ENCODE data around the gene RBBP8NL.

RBBP8NL gene, protein sequence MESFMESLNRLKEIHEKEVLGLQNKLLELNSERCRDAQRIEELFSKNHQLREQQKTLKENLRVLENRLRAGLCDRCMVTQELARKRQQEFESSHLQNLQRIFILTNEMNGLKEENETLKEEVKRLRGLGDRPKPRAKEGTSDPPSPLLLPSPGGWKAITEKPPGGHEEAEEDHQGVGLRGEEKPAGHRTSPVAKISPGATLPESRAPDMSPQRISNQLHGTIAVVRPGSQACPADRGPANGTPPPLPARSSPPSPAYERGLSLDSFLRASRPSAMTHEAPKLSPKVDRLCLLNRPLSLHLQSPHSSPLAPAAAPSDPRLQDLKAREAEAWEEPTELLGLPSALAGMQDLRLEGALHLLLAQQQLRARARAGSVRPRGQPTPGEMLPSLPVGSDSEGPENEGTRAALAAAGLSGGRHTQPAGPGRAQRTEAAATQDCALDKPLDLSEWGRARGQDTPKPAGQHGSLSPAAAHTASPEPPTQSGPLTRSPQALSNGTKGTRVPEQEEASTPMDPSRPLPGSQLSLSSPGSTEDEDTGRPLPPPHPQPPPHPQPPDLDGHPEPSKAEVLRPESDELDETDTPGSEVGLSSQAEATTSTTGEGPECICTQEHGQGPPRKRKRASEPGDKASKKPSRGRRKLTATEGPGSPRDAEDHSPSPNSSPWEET

DNA sequence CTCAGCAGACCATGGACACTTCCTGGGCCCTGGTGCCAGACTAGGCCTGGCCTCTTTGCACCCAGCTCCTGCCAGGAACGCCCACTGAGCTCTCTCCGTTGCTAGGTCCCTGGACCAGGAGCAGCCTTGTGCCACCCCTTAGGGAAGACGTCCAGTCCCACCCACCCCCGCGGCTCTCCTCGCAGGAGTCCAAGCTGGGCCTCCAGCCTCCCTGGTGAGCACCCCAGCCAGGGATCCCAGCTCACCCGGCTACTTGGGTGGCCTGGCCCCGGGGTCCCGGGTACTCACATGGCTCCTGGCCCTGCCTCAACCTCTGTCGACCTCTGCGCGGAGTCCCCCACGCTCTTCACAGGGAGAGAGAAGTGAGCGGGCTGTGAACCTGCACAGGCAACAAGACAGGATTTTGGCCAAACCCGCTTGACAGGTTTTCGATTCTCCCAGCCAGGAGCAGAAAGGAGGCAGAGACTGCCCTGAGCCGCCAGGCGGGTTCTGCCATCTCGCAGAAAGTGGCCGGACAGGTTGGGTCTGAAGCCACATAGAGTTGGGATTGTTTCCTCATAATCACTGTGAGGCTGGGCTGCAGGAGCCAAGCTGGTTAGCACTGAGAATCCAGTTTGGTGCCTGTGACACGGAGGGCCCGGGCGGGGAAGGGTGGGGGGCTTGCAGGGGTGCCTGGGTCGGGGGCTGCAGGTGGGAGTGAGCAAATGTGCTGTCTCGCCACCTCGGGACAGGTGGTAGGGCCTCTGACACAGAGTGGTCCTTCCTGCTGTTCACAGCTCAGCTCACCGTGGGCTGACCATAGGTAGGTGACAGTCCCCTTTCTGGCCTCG, at the start of gene RBBP8NL:
Gene RBBP8NL, minus strand, starts transcription at position 368 of the 830 bp plus-strand sequence. CDS start 7,892 bp downstream, outside the sequence.
- H3K4me1 ChIP-seq (ENCODE audit: control insufficient read depth, insufficient read depth, low read length): peaks cover 23% of the 10 kb centered on the region
- H3K4me3 ChIP-seq (ENCODE audit: low read length): no peak within 1 kb of the TSS
- H3K27me3 ChIP-seq (ENCODE audit: control insufficient read depth, insufficient read depth, low read length): no peaks in the 10 kb centered on the region
- no peak within 1 kb of the TSS for H3K27ac ChIP-seq (ENCODE audit: low read length)
- no CpG with 5 or more reads among the region's 28 CpGs for WGBS (ENCODE audit: insufficient coverage, insufficient read length)
- H3K9me3 ChIP-seq (ENCODE audit: control insufficient read depth, insufficient read depth, low read length): no peaks in the 10 kb centered on the region
- H3K36me3 ChIP-seq (ENCODE audit: control insufficient read depth, insufficient read depth, low read length): no peaks in the 10 kb centered on the region
- peak; percentile 83 for DNase-seq (ENCODE audit: low read depth, low spot score)

DNA sequence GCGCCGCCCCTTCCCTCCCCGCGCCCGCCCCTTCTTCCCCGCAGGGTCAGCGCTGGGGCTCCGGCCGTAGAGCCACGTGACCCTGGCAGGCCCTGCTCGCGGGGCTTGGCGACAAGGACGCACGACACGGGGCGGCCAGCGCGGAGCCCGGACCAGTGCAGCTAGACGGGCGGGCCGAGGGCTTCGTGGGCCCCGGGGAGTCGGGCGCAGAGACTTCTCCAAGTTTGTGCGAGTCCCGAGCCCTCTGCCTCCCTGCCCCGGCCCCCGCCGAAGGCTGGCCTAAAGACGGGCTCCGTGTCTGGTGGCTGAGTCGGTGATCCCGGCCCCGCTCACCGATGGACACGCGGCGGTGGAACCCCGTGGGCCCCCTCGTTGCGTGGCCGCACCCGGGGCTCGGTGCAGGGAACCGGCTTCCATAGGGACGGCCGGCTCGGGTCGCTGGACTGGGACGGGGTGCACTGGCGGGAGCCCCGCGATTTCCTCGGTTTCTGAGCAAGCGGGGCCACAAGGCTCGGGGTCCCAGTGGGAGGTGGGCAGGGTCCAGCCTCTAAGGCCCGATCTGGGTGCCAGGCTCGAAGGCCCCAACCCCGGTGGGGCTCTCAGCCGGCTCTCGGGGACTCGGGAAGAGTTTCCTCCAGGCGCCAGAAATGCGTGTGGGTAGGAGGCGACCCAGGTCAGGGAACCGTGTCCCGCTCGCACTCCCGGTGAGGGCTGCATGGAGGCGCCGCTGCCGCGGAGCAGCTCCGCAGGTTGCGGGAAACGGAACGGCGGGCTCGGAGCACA, 48.9 kb upstream of the RBBP8NL start:
- Histone ChIP-seq H3K36me3 (ENCODE audit: control insufficient read depth, insufficient read depth, low read length) (no peaks in the 10 kb centered on the region; the same call in 1 of the 2 replicates), H3K4me3 (ENCODE audit: low read length) (peak overlapping the region; percentile 23; the same call in 1 of the 2 replicates), H3K27ac (ENCODE audit: low read length) (no peak overlapping the region), H3K4me1 (ENCODE audit: control insufficient read depth, insufficient read depth, low read length) (peaks cover 6% of the 10 kb centered on the region; the same call in 1 of the 2 replicates), H3K27me3 (ENCODE audit: control insufficient read depth, insufficient read depth, low read length) (peaks cover 51% of the 10 kb centered on the region), H3K9me3 (ENCODE audit: control insufficient read depth, insufficient read depth, low read length) (no peaks in the 10 kb centered on the region)
- no CpG with 5 or more reads among the region's 82 CpGs for WGBS (ENCODE audit: insufficient coverage, insufficient read length)
- DNase-seq (ENCODE audit: low read depth, low spot score): no peak

- no peak for DNase-seq (ENCODE audit: low read depth, low spot score)
- peaks cover 6% of the 10 kb centered on the region; the same call in 1 of the 2 replicates for H3K4me1 ChIP-seq (ENCODE audit: control insufficient read depth, insufficient read depth, low read length)
- peak within 1 kb of the TSS; percentile 23; the same call in 1 of the 2 replicates for H3K4me3 ChIP-seq (ENCODE audit: low read length)
- WGBS (ENCODE audit: insufficient coverage, insufficient read length): no CpG with 5 or more reads among the region's 37 CpGs
- H3K36me3 ChIP-seq (ENCODE audit: control insufficient read depth, insufficient read depth, low read length): no peaks in the 10 kb centered on the region; the same call in 1 of the 2 replicates
- H3K27ac ChIP-seq (ENCODE audit: low read length): no peak within 1 kb of the TSS
- H3K27me3 ChIP-seq (ENCODE audit: control insufficient read depth, insufficient read depth, low read length): peaks cover 49% of the 10 kb centered on the region
- no peaks in the 10 kb centered on the region for H3K9me3 ChIP-seq (ENCODE audit: control insufficient read depth, insufficient read depth, low read length)
These were observed 48.4 kb upstream of the RBBP8NL start, which contains the start of gene GATA5 for GRCh38 chr20:62475772-62476055. TSS of gene GATA5 (minus strand) at chr20:62475995. CDS start at chr20:62475521, 474 bp downstream.

DNA sequence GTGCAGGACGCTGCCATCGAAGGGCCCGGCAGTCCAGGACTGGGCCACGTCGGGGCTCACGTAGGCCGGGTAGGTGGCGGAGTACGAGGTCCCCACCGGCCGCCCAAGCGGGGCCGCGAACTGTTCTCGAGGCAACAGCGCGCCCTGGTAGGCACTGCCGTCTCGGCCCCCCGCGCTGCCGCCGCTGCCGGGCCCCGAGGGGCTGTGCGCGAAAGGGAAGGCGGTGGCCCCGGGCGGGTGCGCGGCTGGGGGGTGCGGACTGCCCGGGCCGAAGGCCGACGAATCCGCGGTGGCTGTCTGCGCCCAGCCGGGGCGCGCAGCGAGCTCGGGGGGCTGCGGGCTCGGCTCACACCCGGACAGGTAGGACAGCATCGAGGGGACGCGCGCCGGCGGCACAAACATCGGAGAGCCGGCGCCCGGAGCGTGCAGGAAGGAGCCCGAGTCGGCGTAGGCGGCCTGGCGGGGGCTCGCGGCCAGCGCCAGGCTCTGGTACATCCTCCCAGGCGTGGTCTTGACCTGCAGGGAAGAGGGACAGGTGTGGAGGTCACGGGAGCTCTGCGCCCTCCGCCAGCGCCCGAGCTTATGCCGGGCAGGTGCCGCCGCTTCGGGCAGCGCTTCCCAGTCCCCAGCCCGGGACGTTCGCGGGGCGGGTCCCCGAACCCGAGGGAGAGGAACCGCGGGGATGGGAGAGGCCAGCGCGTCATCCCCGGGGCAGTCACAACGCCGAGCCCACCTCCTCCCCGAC, 47.9 kb upstream of the RBBP8NL start:
- no peaks in the 10 kb centered on the region for H3K9me3 ChIP-seq (ENCODE audit: control insufficient read depth, insufficient read depth, low read length)
- H3K4me1 ChIP-seq (ENCODE audit: control insufficient read depth, insufficient read depth, low read length): peaks cover 6% of the 10 kb centered on the region; the same call in 1 of the 2 replicates
- no CpG with 5 or more reads among the region's 93 CpGs for WGBS (ENCODE audit: insufficient coverage, insufficient read length)
- no peak for DNase-seq (ENCODE audit: low read depth, low spot score)
- H3K27ac ChIP-seq (ENCODE audit: low read length): no peak overlapping the region
- H3K27me3 ChIP-seq (ENCODE audit: control insufficient read depth, insufficient read depth, low read length): peaks cover 47% of the 10 kb centered on the region
- H3K4me3 ChIP-seq (ENCODE audit: low read length): peak overlapping the region; percentile 23; the same call in 1 of the 2 replicates
- no peaks in the 10 kb centered on the region; the same call in 1 of the 2 replicates for H3K36me3 ChIP-seq (ENCODE audit: control insufficient read depth, insufficient read depth, low read length)

GRCh38 chr20:62474604-62475026, 47.3 kb upstream of the RBBP8NL start:
- WGBS (ENCODE audit: insufficient coverage, insufficient read length): no CpG with 5 or more reads among the region's 25 CpGs
- peak overlapping the region; percentile 17; the same call in 1 of the 2 replicates for H3K4me3 ChIP-seq (ENCODE audit: low read length)
- H3K9me3 ChIP-seq (ENCODE audit: control insufficient read depth, insufficient read depth, low read length): no peaks in the 10 kb centered on the region
- H3K4me1 ChIP-seq (ENCODE audit: control insufficient read depth, insufficient read depth, low read length): peaks cover 6% of the 10 kb centered on the region; the same call in 1 of the 2 replicates
- no peak overlapping the region for H3K27ac ChIP-seq (ENCODE audit: low read length)
- H3K36me3 ChIP-seq (ENCODE audit: control insufficient read depth, insufficient read depth, low read length): no peaks in the 10 kb centered on the region; the same call in 1 of the 2 replicates
- H3K27me3 ChIP-seq (ENCODE audit: control insufficient read depth, insufficient read depth, low read length): peaks cover 45% of the 10 kb centered on the region
- no peak for DNase-seq (ENCODE audit: low read depth, low spot score)

- WGBS (ENCODE audit: insufficient coverage, insufficient read length): no CpG with 5 or more reads among the region's 52 CpGs
- no peaks in the 10 kb centered on the region; the same call in 1 of the 2 replicates for H3K36me3 ChIP-seq (ENCODE audit: control insufficient read depth, insufficient read depth, low read length)
- peaks cover 6% of the 10 kb centered on the region; the same call in 1 of the 2 replicates for H3K4me1 ChIP-seq (ENCODE audit: control insufficient read depth, insufficient read depth, low read length)
- peaks cover 39% of the 10 kb centered on the region for H3K27me3 ChIP-seq (ENCODE audit: control insufficient read depth, insufficient read depth, low read length)
- peak overlapping the region; percentile 13; the same call in 1 of the 2 replicates for H3K4me3 ChIP-seq (ENCODE audit: low read length)
- no peak overlapping the region for H3K27ac ChIP-seq (ENCODE audit: low read length)
- no peaks in the 10 kb centered on the region for H3K9me3 ChIP-seq (ENCODE audit: control insufficient read depth, insufficient read depth, low read length)
- DNase-seq (ENCODE audit: low read depth, low spot score): no peak
These were observed 46.6 kb upstream of the RBBP8NL start for GRCh38 chr20:62473717-62474603.

DNA sequence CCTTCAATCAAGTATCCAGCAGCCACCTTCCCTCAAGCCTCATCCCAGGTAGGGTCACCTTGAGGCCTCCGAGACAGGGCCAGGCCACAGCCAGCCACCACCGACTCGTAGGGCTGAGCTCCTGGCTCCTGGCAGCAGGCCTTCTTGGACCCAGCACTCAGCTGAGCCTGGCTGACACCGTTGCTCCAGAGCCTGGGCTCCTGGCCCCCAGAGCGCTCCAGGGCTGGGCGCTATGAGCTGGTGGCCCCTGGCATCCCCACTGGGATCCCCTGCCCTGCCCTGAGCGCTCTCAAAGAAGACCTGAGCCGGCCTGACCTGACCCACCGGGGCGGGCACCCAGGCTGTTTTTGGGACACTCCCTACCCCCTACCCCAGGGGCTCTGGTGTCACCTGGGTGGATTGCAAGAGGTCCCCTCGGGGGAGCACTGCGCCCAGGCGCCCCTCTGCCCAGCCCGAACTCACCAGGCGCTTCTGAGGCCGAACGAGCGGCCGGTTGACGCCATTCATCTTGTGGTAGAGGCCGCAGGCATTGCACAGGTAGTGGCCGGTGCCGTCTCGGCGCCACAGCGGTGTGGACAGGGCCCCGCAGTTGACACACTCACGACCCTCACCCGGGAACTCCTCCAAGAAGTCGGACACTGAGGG, 45.7 kb upstream of the RBBP8NL start:
- Histone ChIP-seq H3K9me3 (ENCODE audit: control insufficient read depth, insufficient read depth, low read length) (no peaks in the 10 kb centered on the region), H3K4me1 (ENCODE audit: control insufficient read depth, insufficient read depth, low read length) (peaks cover 6% of the 10 kb centered on the region; the same call in 1 of the 2 replicates), H3K27me3 (ENCODE audit: control insufficient read depth, insufficient read depth, low read length) (peaks cover 30% of the 10 kb centered on the region), H3K27ac (ENCODE audit: low read length) (no peak overlapping the region), H3K36me3 (ENCODE audit: control insufficient read depth, insufficient read depth, low read length) (no peaks in the 10 kb centered on the region; the same call in 1 of the 2 replicates), H3K4me3 (ENCODE audit: low read length) (no peak overlapping the region)
- DNase-seq (ENCODE audit: low read depth, low spot score): no peak
- no CpG with 5 or more reads among the region's 30 CpGs for WGBS (ENCODE audit: insufficient coverage, insufficient read length)

- Histone ChIP-seq H3K36me3 (ENCODE audit: control insufficient read depth, insufficient read depth, low read length) (no peaks in the 10 kb centered on the region; the same call in 1 of the 2 replicates), H3K27ac (ENCODE audit: low read length) (no peak overlapping the region), H3K27me3 (ENCODE audit: control insufficient read depth, insufficient read depth, low read length) (peaks cover 23% of the 10 kb centered on the region), H3K4me1 (ENCODE audit: control insufficient read depth, insufficient read depth, low read length) (peaks cover 4% of the 10 kb centered on the region; the same call in 1 of the 2 replicates), H3K4me3 (ENCODE audit: low read length) (no peak overlapping the region; the same call in 1 of the 2 replicates), H3K9me3 (ENCODE audit: control insufficient read depth, insufficient read depth, low read length) (no peaks in the 10 kb centered on the region)
- no CpG with 5 or more reads among the region's 23 CpGs for WGBS (ENCODE audit: insufficient coverage, insufficient read length)
- no peak for DNase-seq (ENCODE audit: low read depth, low spot score)
These were observed 45.0 kb upstream of the RBBP8NL start for GRCh38 chr20:62472138-62472940.
